ENCODE data around the gene CDH2.

CDH2 gene

DNA sequence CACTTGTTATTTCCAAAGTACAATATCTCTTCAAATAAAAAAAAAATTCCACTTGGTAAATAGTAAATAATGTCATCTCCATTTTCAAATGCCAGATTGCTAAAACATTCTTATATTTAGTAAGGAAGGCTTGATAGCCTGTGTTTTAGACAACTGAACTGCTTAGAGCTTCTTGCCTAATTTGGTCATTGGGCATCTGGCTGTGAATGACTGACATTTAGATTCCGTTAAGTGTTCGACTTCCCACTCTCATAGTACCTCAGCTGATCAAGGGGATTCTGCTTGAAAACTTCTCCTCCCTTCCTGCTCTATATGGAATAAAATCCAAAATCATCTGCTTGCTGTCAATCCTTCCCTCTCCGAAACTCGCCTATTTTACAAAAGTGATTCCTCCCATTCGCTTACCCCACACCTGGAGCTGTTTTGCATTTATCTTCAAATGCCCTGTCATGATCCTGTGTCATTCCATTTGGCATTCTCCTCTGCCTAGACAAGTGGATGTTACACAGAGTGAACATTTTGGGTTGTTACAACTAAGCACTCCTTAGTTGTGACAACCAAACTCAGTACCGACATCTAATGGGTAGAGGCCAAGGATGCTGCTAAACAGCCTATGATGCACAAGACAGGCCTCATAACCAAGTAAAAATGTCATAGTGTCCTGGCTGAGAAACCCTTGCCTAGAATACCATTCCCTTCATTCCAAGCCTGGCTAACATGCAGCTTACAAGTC is 181.0 kb downstream of the CDH2 start:
- Histone ChIP-seq H3K9ac (ENCODE audit: insufficient read length) (no peak overlapping the region), H3K36me3 (ENCODE audit: insufficient read depth, low read length) (no peaks in the 10 kb centered on the region), H3K4me3 (no peak overlapping the region), H3K9me3 (ENCODE audit: low read depth, low read length) (no peaks in the 10 kb centered on the region), H3K27ac (no peak overlapping the region)
- DNase-seq (ENCODE audit: low read depth, low spot score): no peak
- TF ChIP-seq FOXP2 (optimal IDR thresholded peaks at IDR 0.05; ENCODE audit: control extremely low read depth, extremely low read length, insufficient read depth): no peak
- TF ChIP-seq EZH2 (IDR thresholded peaks at IDR 0.05): no peak
- TF ChIP-seq POLR2AphosphoS5 (IDR thresholded peaks at IDR 0.05; ENCODE audit: borderline replicate concordance, low read depth, low read length): no peak

GRCh38 chr18:27994571-27994970 is 182.4 kb downstream of the CDH2 start:
- no peak for DNase-seq (ENCODE audit: low read depth, low spot score)
- Histone ChIP-seq H3K9me3 (ENCODE audit: low read depth, low read length) (no peaks in the 10 kb centered on the region), H3K4me3 (no peak overlapping the region), H3K27ac (no peak overlapping the region), H3K36me3 (ENCODE audit: insufficient read depth, low read length) (no peaks in the 10 kb centered on the region), H3K9ac (ENCODE audit: insufficient read length) (no peak overlapping the region)
- TF ChIP-seq POLR2AphosphoS5 (IDR thresholded peaks at IDR 0.05; ENCODE audit: borderline replicate concordance, low read depth, low read length): no peak

GRCh38 chr18:27991391-27991790 is 185.5 kb downstream of the CDH2 start:
- no peak for DNase-seq (ENCODE audit: low read depth, low spot score)
- Histone ChIP-seq H3K9ac (ENCODE audit: insufficient read length) (no peak overlapping the region), H3K4me3 (no peak overlapping the region), H3K27ac (no peak overlapping the region), H3K9me3 (ENCODE audit: low read depth, low read length) (no peaks in the 10 kb centered on the region), H3K36me3 (ENCODE audit: insufficient read depth, low read length) (no peaks in the 10 kb centered on the region)
- TF ChIP-seq EZH2 (IDR thresholded peaks at IDR 0.05) (no peak), POLR2AphosphoS5 (IDR thresholded peaks at IDR 0.05; ENCODE audit: borderline replicate concordance, low read depth, low read length) (no peak), FOXP2 (optimal IDR thresholded peaks at IDR 0.05; ENCODE audit: control extremely low read depth, extremely low read length, insufficient read depth) (no peak)

- Histone ChIP-seq H3K36me3 (ENCODE audit: insufficient read depth, low read length) (no peaks in the 10 kb centered on the region), H3K9ac (ENCODE audit: insufficient read length) (no peak overlapping the region), H3K4me3 (no peak overlapping the region), H3K9me3 (ENCODE audit: low read depth, low read length) (no peaks in the 10 kb centered on the region), H3K27ac (no peak overlapping the region)
- TF ChIP-seq FOXP2 (optimal IDR thresholded peaks at IDR 0.05; ENCODE audit: control extremely low read depth, extremely low read length, insufficient read depth) (no peak), POLR2AphosphoS5 (IDR thresholded peaks at IDR 0.05; ENCODE audit: borderline replicate concordance, low read depth, low read length) (no peak), EZH2 (IDR thresholded peaks at IDR 0.05) (no peak)
- DNase-seq (ENCODE audit: low read depth, low spot score): no peak
Measured at GRCh38 chr18:27985832-27986231, 191.1 kb downstream of the CDH2 start.

DNA sequence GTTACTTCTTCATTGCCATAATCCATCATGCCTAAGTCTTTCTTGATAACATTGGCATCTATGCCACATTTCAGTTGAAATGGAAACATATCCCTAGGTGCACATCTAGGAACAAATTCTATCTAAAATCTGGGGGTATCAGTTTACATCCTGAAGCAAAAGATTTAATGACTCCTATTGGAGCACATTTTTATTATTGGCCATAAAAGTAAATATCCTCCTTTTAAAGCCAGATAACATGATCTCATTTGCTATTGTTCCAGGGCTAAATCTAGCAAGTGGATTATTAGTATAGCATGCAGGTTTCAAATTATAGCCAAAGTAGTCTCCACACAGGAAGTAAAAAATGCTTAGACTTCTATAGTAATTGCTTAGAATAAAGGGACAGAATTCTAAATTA is 193.2 kb downstream of the CDH2 start:
- Histone ChIP-seq H3K36me3 (ENCODE audit: insufficient read depth, low read length) (no peaks in the 10 kb centered on the region), H3K9ac (ENCODE audit: insufficient read length) (no peak overlapping the region), H3K4me3 (no peak overlapping the region), H3K9me3 (ENCODE audit: low read depth, low read length) (no peaks in the 10 kb centered on the region), H3K27ac (no peak overlapping the region)
- DNase-seq (ENCODE audit: low read depth, low spot score): no peak
- TF ChIP-seq FOXP2 (optimal IDR thresholded peaks at IDR 0.05; ENCODE audit: control extremely low read depth, extremely low read length, insufficient read depth): no peak

DNA sequence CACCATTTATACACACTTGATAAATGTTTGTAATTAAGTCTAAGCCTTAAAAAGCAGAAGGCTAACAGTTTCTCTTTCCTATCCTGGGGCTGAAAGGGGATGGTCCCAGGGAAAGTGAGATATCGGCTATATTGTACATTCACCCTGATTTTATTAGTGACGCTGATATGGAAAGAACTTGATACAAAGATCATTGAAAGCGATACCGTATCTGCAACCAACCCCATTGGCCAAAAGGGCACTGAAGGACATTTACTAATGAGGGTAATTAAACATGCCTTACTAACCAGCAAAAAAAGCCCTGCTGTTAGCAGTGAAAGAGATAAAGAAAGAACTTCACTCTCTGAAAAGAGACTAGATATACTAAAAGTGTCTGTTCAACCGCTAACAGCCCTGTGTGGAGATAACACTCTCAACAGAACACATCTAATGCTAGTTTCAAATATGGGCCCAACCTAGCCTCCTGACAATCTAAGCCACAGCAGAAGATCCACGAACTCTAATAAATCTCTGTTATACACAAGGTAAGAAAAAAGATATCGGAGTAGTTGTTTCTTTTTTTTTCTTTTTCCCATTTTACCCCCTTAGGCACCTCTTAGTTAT is 200.0 kb downstream of the CDH2 start:
- Histone ChIP-seq H3K4me3 (no peak overlapping the region), H3K9me3 (ENCODE audit: low read depth, low read length) (no peaks in the 10 kb centered on the region), H3K36me3 (ENCODE audit: insufficient read depth, low read length) (no peaks in the 10 kb centered on the region), H3K27ac (no peak overlapping the region), H3K9ac (ENCODE audit: insufficient read length) (no peak overlapping the region)
- no peak for TF ChIP-seq EZH2 (IDR thresholded peaks at IDR 0.05)
- TF ChIP-seq POLR2AphosphoS5 (IDR thresholded peaks at IDR 0.05; ENCODE audit: borderline replicate concordance, low read depth, low read length): no peak
- no peak for TF ChIP-seq FOXP2 (optimal IDR thresholded peaks at IDR 0.05; ENCODE audit: control extremely low read depth, extremely low read length, insufficient read depth)
- no peak for DNase-seq (ENCODE audit: low read depth, low spot score)

- DNase-seq (ENCODE audit: low read depth, low spot score): no peak
- TF ChIP-seq POLR2AphosphoS5 (IDR thresholded peaks at IDR 0.05; ENCODE audit: borderline replicate concordance, low read depth, low read length): no peak
- no peak for TF ChIP-seq FOXP2 (optimal IDR thresholded peaks at IDR 0.05; ENCODE audit: control extremely low read depth, extremely low read length, insufficient read depth)
- no peak for TF ChIP-seq EZH2 (IDR thresholded peaks at IDR 0.05)
- Histone ChIP-seq H3K36me3 (ENCODE audit: insufficient read depth, low read length) (no peaks in the 10 kb centered on the region), H3K27ac (no peak overlapping the region), H3K9me3 (ENCODE audit: low read depth, low read length) (no peaks in the 10 kb centered on the region), H3K4me3 (no peak overlapping the region), H3K9ac (ENCODE audit: insufficient read length) (no peak overlapping the region)
Measured at GRCh38 chr18:27970321-27970720, 206.6 kb downstream of the CDH2 start.

DNA sequence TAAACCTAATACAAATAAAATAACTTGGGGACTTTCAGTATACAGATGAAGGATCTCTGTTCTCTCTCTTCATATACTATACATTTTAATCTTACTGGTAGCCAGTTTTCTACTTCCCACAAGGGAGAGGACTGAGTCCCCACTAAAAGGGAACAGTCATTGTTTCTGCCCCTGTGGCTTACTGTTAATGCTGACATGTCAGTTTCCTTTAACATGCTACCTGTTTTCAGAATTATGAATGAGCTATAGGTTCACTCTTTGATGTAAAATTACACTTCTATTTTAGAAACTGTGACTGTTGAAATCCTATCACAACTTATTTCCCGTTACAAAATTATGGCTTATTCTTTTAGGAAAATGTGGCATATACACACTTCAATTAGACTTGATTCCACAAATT is 207.7 kb downstream of the CDH2 start:
- no peak overlapping the region for H3K4me3 ChIP-seq
- no peaks in the 10 kb centered on the region for H3K9me3 ChIP-seq (ENCODE audit: low read depth, low read length)
- TF ChIP-seq EZH2 (IDR thresholded peaks at IDR 0.05) (no peak), POLR2AphosphoS5 (IDR thresholded peaks at IDR 0.05; ENCODE audit: borderline replicate concordance, low read depth, low read length) (no peak), FOXP2 (optimal IDR thresholded peaks at IDR 0.05; ENCODE audit: control extremely low read depth, extremely low read length, insufficient read depth) (no peak)
- no peak for DNase-seq (ENCODE audit: low read depth, low spot score)
- H3K27ac ChIP-seq: no peak overlapping the region
- no peaks in the 10 kb centered on the region for H3K36me3 ChIP-seq (ENCODE audit: insufficient read depth, low read length)
- H3K9ac ChIP-seq (ENCODE audit: insufficient read length): no peak overlapping the region

Data from SK-N-MC (cell line).